ENCODE results near the gene EML6.

The EML6 gene

DNA sequence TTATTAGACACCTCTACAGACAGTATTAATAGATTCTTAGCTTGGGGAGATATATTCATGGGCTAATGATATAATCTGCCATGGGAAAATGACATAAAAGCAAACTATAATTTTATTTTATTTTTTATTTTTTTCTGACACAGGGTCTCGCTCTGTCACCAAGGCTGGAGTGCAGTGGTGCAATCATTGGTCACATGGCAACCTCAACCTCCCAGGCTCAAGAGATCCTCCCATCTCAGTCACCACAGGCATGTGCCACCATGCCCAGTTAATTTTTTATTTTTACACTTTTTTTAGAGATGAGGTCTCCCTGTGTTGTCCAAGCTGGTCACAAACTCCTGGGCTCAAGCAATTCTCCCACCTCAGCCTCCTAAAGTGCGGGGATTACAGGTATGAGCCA, 287.5 kb downstream of the EML6 start:
- Histone ChIP-seq H3F3A (ENCODE audit: low read depth) (no peaks in the 10 kb centered on the region), H3K9me2 (replicated peaks; ENCODE audit: low read depth, low read length) (no peaks in the 10 kb centered on the region), H3K79me2 (ENCODE audit: insufficient read depth, low read length) (peaks cover 100% of the 10 kb centered on the region), H3K4me2 (ENCODE audit: low read depth, low read length, poor library complexity, severe bottlenecking) (peak overlapping the region; percentile 78), H3K9ac (ENCODE audit: low read depth, low read length, poor library complexity, severe bottlenecking) (peak overlapping the region; percentile 39), H4K20me1 (ENCODE audit: insufficient read depth, low read length, poor library complexity, severe bottlenecking) (peaks cover 96% of the 10 kb centered on the region), H2AFZ (ENCODE audit: low read length) (no peak overlapping the region), H3K4me3 (ENCODE audit: low read length, poor library complexity, severe bottlenecking) (no peak overlapping the region), H3K27me3 (ENCODE audit: insufficient read depth, low read length, poor library complexity, severe bottlenecking) (no peaks in the 10 kb centered on the region), H3K9me3 (ENCODE audit: insufficient read depth, low read depth, low read length) (no peaks in the 10 kb centered on the region), H3K4me1 (ENCODE audit: insufficient read depth, low read length, poor library complexity, severe bottlenecking) (peaks cover 56% of the 10 kb centered on the region), H3K36me3 (ENCODE audit: insufficient read depth, low read length) (no peaks in the 10 kb centered on the region)
- TF ChIP-seq EZH2phosphoT487 (IDR thresholded peaks at IDR 0.05; ENCODE audit: borderline replicate concordance) = no peak
- TF ChIP-seq CTCF (conservative IDR thresholded peaks at IDR 0.05; ENCODE audit: low read length) = no peak

- no peaks in the 10 kb centered on the region for H3K36me3 ChIP-seq (ENCODE audit: insufficient read depth, low read length)
- peaks cover 97% of the 10 kb centered on the region for H4K20me1 ChIP-seq (ENCODE audit: insufficient read depth, low read length, poor library complexity, severe bottlenecking)
- H3K4me2 ChIP-seq (ENCODE audit: low read depth, low read length, poor library complexity, severe bottlenecking) = no peak overlapping the region
- H3K9ac ChIP-seq (ENCODE audit: low read depth, low read length, poor library complexity, severe bottlenecking) = peak overlapping the region; percentile 40
- no peaks in the 10 kb centered on the region for H3K9me2 ChIP-seq (replicated peaks; ENCODE audit: low read depth, low read length)
- TF ChIP-seq CTCF (conservative IDR thresholded peaks at IDR 0.05; ENCODE audit: low read length) = no peak
- TF ChIP-seq EZH2phosphoT487 (IDR thresholded peaks at IDR 0.05; ENCODE audit: borderline replicate concordance) = no peak
- H3K9me3 ChIP-seq (ENCODE audit: insufficient read depth, low read depth, low read length) = no peaks in the 10 kb centered on the region
- no peak overlapping the region for H2AFZ ChIP-seq (ENCODE audit: low read length)
- H3K4me3 ChIP-seq (ENCODE audit: low read length, poor library complexity, severe bottlenecking) = no peak overlapping the region
- peaks cover 46% of the 10 kb centered on the region for H3K4me1 ChIP-seq (ENCODE audit: insufficient read depth, low read length, poor library complexity, severe bottlenecking)
- no peaks in the 10 kb centered on the region for H3K27me3 ChIP-seq (ENCODE audit: insufficient read depth, low read length, poor library complexity, severe bottlenecking)
- H3F3A ChIP-seq (ENCODE audit: low read depth) = no peaks in the 10 kb centered on the region
- H3K79me2 ChIP-seq (ENCODE audit: insufficient read depth, low read length) = peaks cover 99% of the 10 kb centered on the region
Observed at GRCh38 chr2:55011831-55012671, 288.6 kb downstream of the EML6 start.

GRCh38 chr2:55012672-55013484, 289.4 kb downstream of the EML6 start:
- Histone ChIP-seq H3K9ac (ENCODE audit: low read depth, low read length, poor library complexity, severe bottlenecking) (peak overlapping the region; percentile 40), H3K27me3 (ENCODE audit: insufficient read depth, low read length, poor library complexity, severe bottlenecking) (no peaks in the 10 kb centered on the region), H3K9me2 (replicated peaks; ENCODE audit: low read depth, low read length) (no peaks in the 10 kb centered on the region), H2AFZ (ENCODE audit: low read length) (no peak overlapping the region), H3F3A (ENCODE audit: low read depth) (no peaks in the 10 kb centered on the region), H3K4me1 (ENCODE audit: insufficient read depth, low read length, poor library complexity, severe bottlenecking) (peaks cover 41% of the 10 kb centered on the region), H3K4me2 (ENCODE audit: low read depth, low read length, poor library complexity, severe bottlenecking) (no peak overlapping the region), H4K20me1 (ENCODE audit: insufficient read depth, low read length, poor library complexity, severe bottlenecking) (peaks cover 96% of the 10 kb centered on the region), H3K4me3 (ENCODE audit: low read length, poor library complexity, severe bottlenecking) (no peak overlapping the region), H3K9me3 (ENCODE audit: insufficient read depth, low read depth, low read length) (no peaks in the 10 kb centered on the region), H3K79me2 (ENCODE audit: insufficient read depth, low read length) (peaks cover 99% of the 10 kb centered on the region), H3K36me3 (ENCODE audit: insufficient read depth, low read length) (peaks cover 8% of the 10 kb centered on the region; the same call in 1 of the 2 replicates)
- TF ChIP-seq CTCF (conservative IDR thresholded peaks at IDR 0.05; ENCODE audit: low read length) (no peak), EZH2phosphoT487 (IDR thresholded peaks at IDR 0.05; ENCODE audit: borderline replicate concordance) (no peak)
